ENCODE results near the gene MLYCD. TPM values are rescaled to one million over a fixed set of nuclear protein-coding genes. Genes with fewer than 3 reads are reported as not detected.

Gene MLYCD
- total RNA-seq, 6 experiments from 2014 or later = 6.6 to 15.6 (median 11.3) TPM

DNA sequence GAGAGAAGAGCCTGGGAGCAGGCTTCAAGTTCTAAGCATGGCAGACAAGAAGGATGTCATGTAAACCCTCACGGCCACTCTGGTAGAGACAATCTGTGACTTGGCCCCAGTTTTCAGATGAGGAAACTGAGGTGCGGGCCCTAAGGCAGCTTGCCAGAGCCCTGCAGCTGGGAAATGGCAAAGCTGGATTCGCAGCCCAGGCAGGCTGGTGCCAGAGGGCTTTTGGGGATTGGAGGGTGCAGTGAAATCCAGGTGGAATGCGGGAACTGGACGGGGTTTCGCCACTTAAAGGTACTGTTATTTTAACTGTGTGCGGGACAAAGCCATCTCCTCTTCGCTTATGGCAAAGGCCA lies 53.6 kb downstream of the MLYCD start:
- H3K27ac ChIP-seq = peak overlapping the region; percentile 65 to 93 (median 90)
- peaks cover 0 to 21% (median 9%) of the 10 kb centered on the region in 4 donors for H3K36me3 ChIP-seq
- TF ChIP-seq POLR2A (IDR thresholded peaks at IDR 0.05) = no peak
- TF ChIP-seq, protein P1, sequence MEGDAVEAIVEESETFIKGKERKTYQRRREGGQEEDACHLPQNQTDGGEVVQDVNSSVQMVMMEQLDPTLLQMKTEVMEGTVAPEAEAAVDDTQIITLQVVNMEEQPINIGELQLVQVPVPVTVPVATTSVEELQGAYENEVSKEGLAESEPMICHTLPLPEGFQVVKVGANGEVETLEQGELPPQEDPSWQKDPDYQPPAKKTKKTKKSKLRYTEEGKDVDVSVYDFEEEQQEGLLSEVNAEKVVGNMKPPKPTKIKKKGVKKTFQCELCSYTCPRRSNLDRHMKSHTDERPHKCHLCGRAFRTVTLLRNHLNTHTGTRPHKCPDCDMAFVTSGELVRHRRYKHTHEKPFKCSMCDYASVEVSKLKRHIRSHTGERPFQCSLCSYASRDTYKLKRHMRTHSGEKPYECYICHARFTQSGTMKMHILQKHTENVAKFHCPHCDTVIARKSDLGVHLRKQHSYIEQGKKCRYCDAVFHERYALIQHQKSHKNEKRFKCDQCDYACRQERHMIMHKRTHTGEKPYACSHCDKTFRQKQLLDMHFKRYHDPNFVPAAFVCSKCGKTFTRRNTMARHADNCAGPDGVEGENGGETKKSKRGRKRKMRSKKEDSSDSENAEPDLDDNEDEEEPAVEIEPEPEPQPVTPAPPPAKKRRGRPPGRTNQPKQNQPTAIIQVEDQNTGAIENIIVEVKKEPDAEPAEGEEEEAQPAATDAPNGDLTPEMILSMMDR (IDR thresholded peaks at IDR 0.05) = no peak
- peak; percentile 73 to 85 (median 83) for DNase-seq
- H3K4me1 ChIP-seq = peaks cover 0 to 50% (median 12%) of the 10 kb centered on the region in 4 donors
- H3K9me3 ChIP-seq = no peaks in the 10 kb centered on the region
- peak overlapping the region in 2 of 3 donors; percentile 78 to 84 for H3K4me3 ChIP-seq
- intact Hi-C loops (cut with DNase I) = no loop called here
- ATAC-seq = peak; percentile 31 to 61 (median 50)
- no peaks in the 10 kb centered on the region for H3K27me3 ChIP-seq
- 6% methylated on average over 7 of the region's 8 CpGs for WGBS (ENCODE audit: insufficient coverage, low coverage, low lambda C conversion rate, missing lambda C conversion rate)

DNA sequence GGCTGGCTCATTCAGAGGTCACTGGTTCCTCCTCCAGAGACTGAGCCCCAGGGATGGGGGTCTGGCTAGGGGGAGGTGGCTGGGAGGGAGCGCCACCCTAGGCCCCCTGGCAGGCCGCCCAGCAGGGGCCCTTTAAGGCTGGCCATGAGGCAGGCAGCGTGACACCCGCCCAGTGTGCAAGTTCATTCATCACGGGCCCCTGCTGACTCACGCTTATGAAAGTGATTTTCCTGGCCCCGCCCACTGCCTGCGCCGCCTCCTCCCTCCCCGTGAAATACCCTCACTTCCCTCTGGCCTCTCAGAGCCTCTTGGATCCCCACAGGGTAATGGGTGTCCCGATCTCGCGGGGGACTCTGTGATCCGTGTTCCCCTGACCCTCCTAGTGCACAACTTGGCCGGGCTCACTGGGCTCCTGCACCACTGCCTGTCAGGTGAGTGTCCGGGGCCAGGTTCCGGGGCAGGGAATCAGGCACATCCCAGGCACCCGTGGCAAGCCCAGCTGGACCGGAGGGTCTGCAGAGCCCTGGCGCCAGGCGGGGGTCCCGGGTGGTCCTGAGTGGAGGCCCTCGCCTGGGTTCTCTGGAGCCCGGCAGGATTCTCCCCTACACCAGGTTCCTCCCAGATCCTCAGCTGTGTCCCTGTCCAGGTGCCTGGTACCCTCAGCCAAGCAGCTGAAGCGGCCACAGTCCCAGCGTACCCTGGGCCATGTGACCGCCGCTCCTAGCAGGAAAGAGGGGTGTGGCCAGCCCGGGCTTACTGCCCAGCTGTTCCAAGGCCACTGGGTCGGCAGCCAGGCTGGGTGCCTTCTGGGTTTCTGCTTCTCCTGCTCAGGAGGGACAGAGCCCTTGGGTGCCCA lies 54.3 kb downstream of the MLYCD start, which contains the start of gene OSGIN1:
OSGIN1 (plus strand) TSS at position 301 of the 856 bp plus-strand sequence. CDS start 4,432 bp downstream, outside the sequence.
- 0% methylated on average over 9 of the region's 30 CpGs for WGBS (ENCODE audit: insufficient coverage, low coverage, low lambda C conversion rate, missing lambda C conversion rate)
- Histone ChIP-seq H3K27me3 (no peaks in the 10 kb centered on the region), H3K4me1 (peaks cover 0 to 45% (median 11%) of the 10 kb centered on the region in 4 donors), H3K27ac (peak within 1 kb of the TSS; percentile 65 to 93 (median 90)), H3K9me3 (no peaks in the 10 kb centered on the region), H3K36me3 (peaks cover 0 to 27% (median 10%) of the 10 kb centered on the region in 4 donors), H3K4me3 (peak within 1 kb of the TSS; percentile 76 to 84 (median 78))
- TF ChIP-seq, protein P1 (IDR thresholded peaks at IDR 0.05) = no peak
- peak; percentile 98 for TF ChIP-seq POLR2A (IDR thresholded peaks at IDR 0.05)
- peak; percentile 94 to 97 (median 96) for DNase-seq
- ATAC-seq = peak; percentile 78 to 88 (median 83)
- intact Hi-C loops (cut with DNase I) = no loop called here

DNA sequence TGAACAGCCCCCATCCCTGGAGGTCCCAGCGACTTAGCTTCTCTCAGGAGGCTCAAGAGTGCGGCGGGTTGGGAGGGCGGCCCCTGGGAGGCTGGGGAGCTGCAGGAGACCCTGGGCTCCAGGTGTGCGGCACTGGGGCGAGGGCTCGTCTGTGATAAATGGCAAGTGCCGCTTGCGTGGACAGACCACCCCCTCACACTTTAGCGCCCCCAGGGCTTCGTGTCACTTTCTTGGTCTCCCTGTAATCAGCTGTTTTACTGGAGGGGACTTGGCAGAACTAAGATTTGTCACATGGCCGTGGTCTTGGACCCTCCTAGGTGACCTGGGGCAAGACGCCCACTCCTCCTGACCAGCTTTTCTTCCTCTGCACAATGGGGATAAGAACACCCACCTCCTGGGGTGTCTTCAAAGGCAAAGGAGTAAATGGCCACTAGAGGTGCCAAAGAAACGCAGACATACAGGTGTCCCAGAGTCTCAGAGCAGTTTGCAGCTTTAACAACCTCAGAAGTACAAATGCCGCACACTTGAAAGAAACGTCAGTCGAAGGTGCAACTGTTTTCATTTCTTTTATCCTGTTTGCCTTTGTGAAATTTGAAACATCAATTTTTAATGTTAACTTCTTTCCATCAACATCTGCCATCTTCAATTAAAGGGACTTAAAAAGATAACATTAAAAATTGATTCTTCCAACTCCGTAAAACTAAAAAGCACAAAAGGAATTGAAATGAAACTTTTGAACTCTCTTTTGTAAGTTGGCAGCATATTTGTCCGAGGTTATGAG lies 55.1 kb downstream of the MLYCD start:
- Histone ChIP-seq H3K27ac (peak overlapping the region; percentile 65 to 93 (median 90)), H3K27me3 (no peaks in the 10 kb centered on the region), H3K9me3 (no peaks in the 10 kb centered on the region), H3K4me1 (peaks cover 0 to 37% (median 6%) of the 10 kb centered on the region in 4 donors), H3K4me3 (peak overlapping the region; percentile 76 to 84 (median 78)), H3K36me3 (peaks cover 0 to 35% (median 16%) of the 10 kb centered on the region in 4 donors)
- DNase-seq (no peak), ATAC-seq (peak; percentile 14 to 24 (median 18))
- TF ChIP-seq, protein P1 (IDR thresholded peaks at IDR 0.05) = peak; percentile 32 to 47 (median 44)
- TF ChIP-seq POLR2A (IDR thresholded peaks at IDR 0.05) = no peak
- intact Hi-C loops (cut with DNase I) = no loop called here
- 2% methylated on average over 8 of the region's 19 CpGs for WGBS (ENCODE audit: insufficient coverage, low coverage, low lambda C conversion rate, missing lambda C conversion rate)

DNA sequence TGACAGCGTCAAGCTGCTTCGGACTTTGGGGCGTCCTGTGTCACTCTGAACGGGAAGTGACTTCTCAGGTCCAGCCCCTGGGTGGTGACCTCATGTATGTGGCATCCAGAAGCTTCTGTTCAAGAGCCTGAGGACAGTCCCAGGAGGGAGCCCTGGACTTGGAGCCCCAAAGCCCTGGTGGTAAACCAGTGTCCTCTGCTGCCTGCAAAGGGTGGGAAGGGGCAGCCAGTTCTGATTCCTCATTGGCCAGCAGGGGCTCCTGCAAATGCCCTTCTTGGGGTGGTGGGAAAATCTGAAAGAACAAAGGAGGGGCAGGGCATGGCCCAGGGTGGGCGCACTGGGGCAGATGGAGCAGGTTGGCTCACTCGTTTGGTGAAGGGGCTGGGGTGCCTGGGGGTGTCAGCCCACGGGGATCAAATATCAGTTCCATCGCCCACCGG lies 55.7 kb downstream of the MLYCD start:
- peak in 3 of 4 donors; percentile 22 to 55 (median 41) for ATAC-seq
- peak in 2 of 3 donors; percentile 73 to 75 for DNase-seq
- Histone ChIP-seq H3K4me3 (peak overlapping the region; percentile 76 to 84 (median 78)), H3K36me3 (peaks cover 0 to 41% (median 19%) of the 10 kb centered on the region in 4 donors), H3K27ac (peak overlapping the region; percentile 65 to 93 (median 90)), H3K27me3 (no peaks in the 10 kb centered on the region), H3K4me1 (peaks cover 0 to 31% (median 3%) of the 10 kb centered on the region in 4 donors), H3K9me3 (no peaks in the 10 kb centered on the region)
- WGBS (ENCODE audit: insufficient coverage, low coverage, low lambda C conversion rate, missing lambda C conversion rate) = 12% methylated on average over 5 of the region's 9 CpGs
- intact Hi-C loops (cut with DNase I) = no loop called here
- TF ChIP-seq, protein P1 (IDR thresholded peaks at IDR 0.05) = no peak
- TF ChIP-seq POLR2A (IDR thresholded peaks at IDR 0.05) = peak; percentile 64

Data from right lobe of liver (tissue), 6 donors.